SKM-1 treated with dmso at 0.1 percent for 144 hours (cell line): Measurements from ENCODE around the gene FOXN3.

Source experiments
- DNase-seq: peaks from one replicate; lab custom pipeline; 2025; ENCODE audit not compliant: unreplicated experiment; lab: John Stamatoyannopoulos, UW

Gene FOXN3

DNA sequence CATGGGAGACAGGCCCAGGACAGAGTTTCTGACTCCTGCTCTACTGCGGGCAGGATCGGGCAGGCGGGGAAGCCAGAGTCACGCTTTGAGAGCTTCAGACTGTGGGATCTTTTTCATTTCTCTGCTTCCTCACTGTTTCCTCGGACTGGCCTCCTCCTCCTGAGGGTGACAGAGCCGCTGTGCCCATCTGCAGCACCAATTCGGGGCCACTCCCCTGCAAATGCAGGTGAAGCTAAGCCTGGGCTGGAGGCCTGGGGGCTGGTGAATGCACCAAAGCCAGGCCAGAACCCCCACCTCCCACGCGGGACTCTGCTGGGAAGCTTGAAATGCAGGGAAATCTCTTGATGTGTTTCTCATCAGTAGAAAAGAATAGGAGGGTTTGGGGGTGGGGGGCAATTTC lies 77.5 kb downstream of the FOXN3 start:
- DNase-seq = no peak

GRCh38 chr14:89339158-89339557 lies 77.9 kb downstream of the FOXN3 start:
- no peak for DNase-seq

GRCh38 chr14:89336338-89336737 lies 80.7 kb downstream of the FOXN3 start:
- DNase-seq = no peak

- no peak for DNase-seq
Measured at GRCh38 chr14:89332031-89332430, 85.0 kb downstream of the FOXN3 start.

GRCh38 chr14:89331398-89331797 lies 85.6 kb downstream of the FOXN3 start:
- no peak for DNase-seq

DNA sequence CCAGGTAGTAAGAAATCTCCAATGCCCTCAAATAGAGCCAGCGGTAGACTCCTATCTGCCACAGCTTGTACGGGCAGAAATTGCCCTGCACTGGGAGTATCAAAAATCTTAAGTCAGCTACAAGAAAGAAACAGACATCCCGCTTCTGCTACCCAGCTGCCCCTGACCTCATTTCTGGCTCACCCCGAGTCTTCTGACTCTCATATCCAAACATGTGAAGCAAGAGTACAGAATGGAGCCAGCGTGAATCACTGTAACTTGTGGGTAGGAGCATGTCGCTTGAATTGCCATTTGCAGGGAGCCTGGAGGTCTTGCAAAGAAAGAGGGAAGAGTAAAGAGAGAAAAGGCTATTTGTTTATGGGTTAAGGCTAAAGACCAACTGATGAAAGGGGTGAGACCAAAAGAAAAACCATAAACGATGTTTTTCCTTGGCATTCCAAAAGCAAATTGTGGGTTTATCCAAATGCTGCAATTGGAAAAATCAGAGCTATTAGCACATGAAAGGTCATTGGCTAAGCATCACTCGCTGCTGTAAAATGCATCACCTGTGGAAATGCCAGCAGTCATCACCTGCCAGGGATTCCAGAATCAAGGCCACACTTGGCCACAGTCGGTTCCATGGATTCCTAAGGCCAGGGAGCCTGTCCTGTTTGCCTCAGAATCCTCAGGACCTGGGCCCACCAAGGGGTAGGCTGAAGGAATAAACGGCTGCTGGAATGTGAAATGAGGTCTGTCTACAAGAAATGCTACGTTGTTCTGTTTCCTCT lies 86.6 kb downstream of the FOXN3 start:
- DNase-seq = no peak

- DNase-seq = no peak
Measured at GRCh38 chr14:89327771-89328212, 89.2 kb downstream of the FOXN3 start.

GRCh38 chr14:89325959-89326358 lies 91.1 kb downstream of the FOXN3 start:
- no peak for DNase-seq

DNA sequence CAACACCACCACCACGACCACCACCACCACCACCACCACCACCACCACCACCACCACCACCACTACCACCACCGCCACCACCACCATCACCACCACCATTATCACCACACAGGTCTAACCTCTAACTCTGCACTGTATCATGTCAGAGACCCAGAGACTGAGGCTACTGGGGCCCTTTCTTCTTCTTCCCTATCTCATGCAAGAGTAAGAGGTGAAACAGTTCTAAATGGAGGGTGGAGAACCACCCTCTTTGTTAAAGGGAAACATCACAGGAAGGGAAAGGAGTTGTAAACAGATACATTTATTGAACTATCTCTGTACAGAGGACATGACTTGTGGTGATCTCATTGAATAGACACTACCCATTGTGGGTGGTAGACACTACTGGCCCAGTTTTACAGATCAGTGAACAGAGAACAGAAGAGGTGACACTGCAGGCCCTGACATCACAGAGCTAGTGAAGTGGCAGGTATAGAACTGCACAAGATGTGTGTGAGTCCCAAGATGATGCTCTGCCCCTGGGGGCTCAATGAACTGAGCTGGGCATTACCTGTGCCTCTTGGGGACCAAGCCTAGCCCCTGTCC lies 91.6 kb downstream of the FOXN3 start:
- DNase-seq = no peak

- no peak for DNase-seq
Measured at GRCh38 chr14:89324501-89325298, 92.3 kb downstream of the FOXN3 start.

GRCh38 chr14:89320381-89321000 lies 96.5 kb downstream of the FOXN3 start:
- no peak for DNase-seq

- DNase-seq = no peak
Measured at GRCh38 chr14:89319687-89320086, 97.3 kb downstream of the FOXN3 start.

- no peak for DNase-seq
Measured at GRCh38 chr14:89317051-89317691, 99.9 kb downstream of the FOXN3 start.

GRCh38 chr14:89315493-89316470 lies 101.3 kb downstream of the FOXN3 start:
- DNase-seq = no peak

DNA sequence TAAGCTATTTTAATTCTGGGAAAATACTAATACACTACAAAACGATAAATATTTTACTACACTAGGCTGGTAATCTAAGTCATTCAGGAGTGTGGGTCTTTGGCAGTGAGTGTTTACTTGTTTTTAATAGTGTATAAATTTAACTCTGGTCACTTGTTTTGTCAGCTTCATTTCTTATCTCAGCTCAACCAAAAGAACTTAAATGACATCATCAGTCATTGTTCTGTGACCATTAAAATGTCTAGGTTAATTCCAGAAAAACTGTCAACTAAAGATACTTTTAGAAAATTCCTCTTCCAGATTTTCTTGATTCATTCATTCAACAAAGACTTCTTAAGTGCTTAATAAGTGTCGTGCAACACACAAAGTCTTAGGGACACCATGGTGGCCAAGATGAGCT lies 102.8 kb downstream of the FOXN3 start:
- no peak for DNase-seq

DNA sequence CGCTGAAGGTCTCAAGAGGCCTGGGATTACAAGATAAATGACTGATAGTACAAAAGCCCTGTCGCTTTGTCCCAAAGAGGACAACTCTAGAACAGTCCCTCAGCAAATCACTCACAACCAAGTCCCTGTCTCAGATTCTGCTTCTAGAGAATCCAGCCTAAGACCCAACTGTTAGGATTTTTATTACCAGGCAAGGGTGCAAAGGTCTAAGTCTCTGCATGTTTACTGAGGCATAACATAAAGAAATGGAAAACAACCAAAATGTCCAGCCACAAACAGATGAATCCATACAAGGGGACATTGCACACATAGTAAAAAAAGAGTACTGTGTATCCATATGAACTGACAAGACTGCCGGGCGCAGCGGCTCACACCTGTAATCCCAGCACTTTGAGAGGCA lies 104.1 kb downstream of the FOXN3 start:
- DNase-seq = no peak

- DNase-seq = no peak
Measured at GRCh38 chr14:89310211-89310610, 106.8 kb downstream of the FOXN3 start.

DNA sequence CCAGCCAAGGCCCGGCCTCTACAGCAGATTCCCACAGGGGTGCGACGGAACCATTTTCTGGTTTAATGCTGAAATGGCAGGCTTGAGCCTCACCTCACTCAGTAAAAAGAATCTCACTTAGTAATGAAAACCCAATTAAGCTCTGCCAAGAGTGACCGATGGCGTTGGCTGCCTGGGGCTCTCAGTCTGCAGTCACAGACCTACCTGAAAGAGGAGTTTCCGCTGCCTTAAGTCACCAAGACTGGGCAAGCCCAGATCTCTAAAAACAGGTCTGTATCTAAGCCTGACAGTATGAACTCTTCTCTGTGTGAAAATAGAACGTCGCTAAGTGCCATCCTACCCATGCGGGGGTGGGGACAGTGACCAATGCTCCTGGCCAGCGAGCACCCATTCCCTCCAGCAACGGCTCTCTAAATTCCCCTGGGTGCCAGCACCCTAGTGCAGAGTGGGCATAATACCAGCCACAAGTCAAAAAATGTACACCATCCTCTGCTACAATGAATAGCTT lies 107.3 kb downstream of the FOXN3 start:
- DNase-seq = no peak

DNA sequence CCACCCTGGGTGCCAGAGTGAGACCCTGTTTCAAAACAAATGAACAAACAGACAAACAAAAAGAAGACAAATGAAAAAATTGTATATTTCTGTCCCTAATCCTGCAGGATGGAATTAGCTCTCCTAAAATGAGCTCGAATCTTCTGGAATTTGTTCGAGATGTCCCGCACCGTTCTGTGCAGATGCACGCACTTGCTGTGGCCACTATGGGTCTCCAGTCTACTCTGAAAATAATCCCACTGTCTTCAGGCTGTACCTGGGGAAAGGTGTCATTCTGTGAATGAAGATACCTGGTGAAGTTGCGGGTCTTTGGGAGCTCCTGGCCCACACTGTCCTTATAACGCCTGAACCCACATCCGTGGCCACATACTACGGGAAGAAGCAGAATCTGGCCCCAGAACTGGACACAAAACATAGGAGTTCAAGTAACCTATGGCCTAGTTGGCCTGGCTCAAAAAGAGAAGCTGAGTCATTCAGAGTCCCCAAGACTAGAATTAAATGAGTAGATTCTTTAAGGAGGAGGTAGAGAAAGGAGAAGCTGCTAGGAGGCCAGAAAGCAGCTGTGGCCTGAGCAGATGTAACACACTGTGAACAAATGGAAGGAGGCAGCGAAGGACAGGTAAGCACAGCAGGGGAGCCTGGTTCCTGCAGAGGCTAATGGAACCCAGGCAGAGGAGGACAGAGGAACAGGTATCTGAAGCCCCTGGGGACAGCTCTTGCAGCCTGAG lies 108.6 kb downstream of the FOXN3 start:
- DNase-seq = peak; percentile 18
